Parathyroid adenoma (tissue), 2 donors: ENCODE results near the gene ZBTB37.

Experiments
- H2AFZ ChIP-seq: fragments of 300-600 bp; sonication (generic); one replicate; pipeline ENCODE4 v1.7.0; 2017; ENCODE audit warnings: antibody characterized with exemption, mild to moderate bottlenecking
- H3K27ac ChIP-seq: fragments of 300-600 bp; sonication (generic); one replicate; pipeline ENCODE4 v1.7.0; 2017
- H3K27me3 ChIP-seq: fragments of 300-600 bp; sonication (generic); one replicate; pipeline ENCODE4 v1.7.0; 2017; ENCODE audit warnings: low read length; ENCODE audit not compliant: control insufficient read depth, insufficient read depth
- H3K36me3 ChIP-seq: fragments of 300-600 bp; sonication (generic); one replicate; pipeline ENCODE4 v1.7.0; 2017; ENCODE audit warnings: low read length; ENCODE audit not compliant: control insufficient read depth, insufficient read depth
- H3K4me1 ChIP-seq: fragments of 300-600 bp; sonication (generic); one replicate; pipeline ENCODE4 v1.7.0; 2017; ENCODE audit warnings: control low read depth
- H3K4me2 ChIP-seq: fragments of 300-600 bp; sonication (generic); one replicate; pipeline ENCODE4 v1.7.0; 2017; ENCODE audit warnings: low read length
- H3K4me3 ChIP-seq: fragments of 300-600 bp; sonication (generic); one replicate; pipeline ENCODE4 v1.7.0; 2017; ENCODE audit warnings: low read depth, low read length
- H3K79me2 ChIP-seq: fragments of 300-600 bp; sonication (generic); one replicate; pipeline ENCODE4 v1.7.0; 2017; ENCODE audit warnings: control low read depth
- H3K9ac ChIP-seq: fragments of 300-600 bp; sonication (generic); one replicate; pipeline ENCODE4 v1.7.0; 2017; ENCODE audit warnings: mild to moderate bottlenecking
- H3K9me3 ChIP-seq: fragments of 300-600 bp; sonication (generic); one replicate; pipeline ENCODE4 v1.7.0; 2017; ENCODE audit warnings: low read length; ENCODE audit not compliant: control insufficient read depth
- CTCF ChIP-seq: fragments of 300-600 bp; sonication (generic); IDR thresholded peaks from one replicate; pipeline ENCODE4 v1.7.0; 2017; ENCODE audit warnings: antibody characterized with exemption, mild to moderate bottlenecking
- donor health status: primary hyperparathyroidism.

ZBTB37 gene

GRCh38 chr1:173948594-173948993 lies 80.4 kb downstream of the ZBTB37 start:
- Histone ChIP-seq H3K4me3 (no peak overlapping the region), H2AFZ (no peak overlapping the region), H3K4me1 (no peaks in the 10 kb centered on the region), H3K4me2 (no peak overlapping the region), H3K9me3 (no peaks in the 10 kb centered on the region), H3K27me3 (no peaks in the 10 kb centered on the region), H3K79me2 (no peaks in the 10 kb centered on the region), H3K36me3 (no peaks in the 10 kb centered on the region), H3K27ac (no peak overlapping the region), H3K9ac (no peak overlapping the region)
- no peak for TF ChIP-seq CTCF
